Kidney (tissue), 14 donors: ENCODE data around the gene KRT222. TPM values are rescaled to one million over a fixed set of nuclear protein-coding genes. Genes with fewer than 3 reads are reported as not detected.

Source experiments
- DNase-seq, 5 donors: peaks; one replicate each; pipeline ENCODE4 v3.0.0-alpha.2; 2013 to 2020
- FAIRE-seq: peaks from 2 replicates; lab custom pipeline; 2012; peaks lifted over from hg19 to GRCh38; lab: Jason Lieb, UNC
- H3K27ac ChIP-seq, 2 donors: one replicate each; pipeline ENCODE4 v1.7.0; 2013; ENCODE audit warnings: low read depth in 2 of 2, low read length in 2 of 2, inconsistent platforms in 1 of 2
- H3K27me3 ChIP-seq: one replicate; pipeline ENCODE4 v1.7.1; 2013; ENCODE audit warnings: low read length, inconsistent platforms; ENCODE audit not compliant: control insufficient read depth, insufficient read depth
- H3K36me3 ChIP-seq, 3 donors: one replicate each; pipeline versions ENCODE4 v1.7.0 to v1.7.1; 2013; ENCODE audit warnings: low read length in 3 of 3, control low read depth in 1 of 3, inconsistent platforms in 1 of 3; ENCODE audit not compliant: insufficient read depth in 3 of 3, control insufficient read depth in 2 of 3
- H3K4me1 ChIP-seq, 3 donors: one replicate each; pipeline versions ENCODE4 v1.7.0 to v1.7.1; 2013; ENCODE audit warnings: low read length in 3 of 3, inconsistent platforms in 1 of 3, low read depth in 1 of 3; ENCODE audit not compliant: control insufficient read depth in 2 of 3, insufficient read depth in 2 of 3
- H3K4me3 ChIP-seq, 3 donors: one replicate each; pipeline versions ENCODE4 v1.7.0 to v1.8.1; 2013; ENCODE audit warnings: low read length in 3 of 3, control low read depth in 1 of 3, inconsistent platforms in 1 of 3
- H3K9ac ChIP-seq, 3 donors: one replicate each; pipeline versions ENCODE4 v1.7.0 to v1.7.1; 2013; ENCODE audit warnings: low read length in 3 of 3, control low read depth in 1 of 3, inconsistent platforms in 1 of 3
- H3K9me3 ChIP-seq, 3 donors: one replicate each; pipeline versions ENCODE4 v1.7.0 to v1.7.1; 2013; ENCODE audit warnings: low read length in 3 of 3, control low read depth in 1 of 3, inconsistent platforms in 1 of 3; ENCODE audit not compliant: control insufficient read depth in 2 of 3, insufficient read depth in 1 of 3
- CTCF ChIP-seq: IDR thresholded peaks from 3 replicates; pipeline ENCODE4 v1.5.1; 2012; ENCODE audit warnings: mild to moderate bottlenecking, moderate library complexity, borderline replicate concordance; ENCODE audit not compliant: insufficient read depth; ENCODE audit errors: extremely low read depth
- intact Hi-C: fragments of 100-400 bp; cut with DNase I; formaldehyde crosslinking; loops from one replicate; pipeline ENCODE4 v1.11.1; 2022
- polyA plus RNA-seq: library from polyadenylated mRNA; stranded (reverse); fragments of 350-450 nt; fragmentation: Illumina TruSeq; extraction: RNeasy Lipid Tissue Mini Kit (QIAGEN cat#74804); gene quantifications from one replicate; pipeline ENCODE4 v1.2.3, GENCODE V29; 2014; ENCODE audit warnings: low read depth, low replicate concordance; ENCODE audit not compliant: insufficient read depth
- total RNA-seq: library from RNA; stranded (reverse); fragmentation: NEBNext Ultra II Directional; extraction: Animal tissue kit (Norgen Biotek cat#: 25700); gene quantifications from one replicate; pipeline ENCODE4 v1.2.1, GENCODE V29; 2021
- donor health status: control.
- donor health status: control.
- donor health status: control.
- donor health status: control.
- donor health status: control.
- donor health status: DM: yes; HTN: yes; CAD: no.
- donor health status: Normal renal cell carcinoma (clear cell type).

The KRT222 gene
- total and polyA plus RNA-seq, 2 donors from 2014 or later: 1.2 to 6.6 TPM

- FAIRE-seq: no peak
- TF ChIP-seq CTCF: no peak
- intact Hi-C loops: no loop called here
- no peak overlapping the region for H3K4me3 ChIP-seq
- H3K27me3 ChIP-seq: no peaks in the 10 kb centered on the region
- H3K36me3 ChIP-seq: no peaks in the 10 kb centered on the region
- DNase-seq: no peak
- H3K27ac ChIP-seq: no peak overlapping the region
- H3K9ac ChIP-seq: no peak overlapping the region
- H3K9me3 ChIP-seq: no peaks in the 10 kb centered on the region
- no peaks in the 10 kb centered on the region for H3K4me1 ChIP-seq
These were observed 57.3 kb downstream of the KRT222 start for GRCh38 chr17:40607641-40608040.

- Histone ChIP-seq H3K27me3 (no peaks in the 10 kb centered on the region), H3K4me3 (no peak overlapping the region), H3K9ac (no peak overlapping the region), H3K9me3 (no peaks in the 10 kb centered on the region), H3K4me1 (no peaks in the 10 kb centered on the region), H3K36me3 (no peaks in the 10 kb centered on the region), H3K27ac (no peak overlapping the region)
- intact Hi-C loops: no loop called here
- no peak for TF ChIP-seq CTCF
- no peak for DNase-seq
- no peak for FAIRE-seq
These were observed 58.2 kb downstream of the KRT222 start for GRCh38 chr17:40606548-40607353.

- H3K27ac ChIP-seq: no peak overlapping the region
- TF ChIP-seq CTCF: no peak
- FAIRE-seq (no peak), DNase-seq (no peak)
- H3K4me1 ChIP-seq: no peaks in the 10 kb centered on the region
- no peak overlapping the region for H3K4me3 ChIP-seq
- H3K36me3 ChIP-seq: no peaks in the 10 kb centered on the region
- H3K9ac ChIP-seq: no peak overlapping the region
- intact Hi-C loops: no loop called here
- H3K9me3 ChIP-seq: no peaks in the 10 kb centered on the region
- no peaks in the 10 kb centered on the region for H3K27me3 ChIP-seq
These were observed 59.7 kb downstream of the KRT222 start for GRCh38 chr17:40605306-40605705.

Other genes with a start within 250 kb of the KRT222 start
- 2.7 TPM for gene TOP2A, start 247.3 kb downstream of the KRT222 start, total RNA-seq
- 0.82 TPM for gene TOP2A, start 247.3 kb downstream of the KRT222 start, polyA plus RNA-seq
- 743 TPM for gene IGFBP4, start 221.7 kb downstream of the KRT222 start, total RNA-seq
- gene IGFBP4, start 221.7 kb downstream of the KRT222 start, polyA plus RNA-seq: 545 TPM
- 0.31 TPM for gene TNS4, start 163.6 kb downstream of the KRT222 start, total RNA-seq
- 2.2 TPM for gene TNS4, start 163.6 kb downstream of the KRT222 start, polyA plus RNA-seq
- gene CCR7, start 99.7 kb downstream of the KRT222 start, total RNA-seq: 7.1 TPM
- gene CCR7, start 99.7 kb downstream of the KRT222 start, polyA plus RNA-seq: 0.17 TPM
- gene SMARCE1, start 17.4 kb downstream of the KRT222 start, total RNA-seq: 112 TPM
- gene SMARCE1, start 17.4 kb downstream of the KRT222 start, polyA plus RNA-seq: 73.4 TPM
- 0.31 TPM for gene KRT24, start 38.6 kb upstream of the KRT222 start, total RNA-seq
- not detected for gene KRT24, start 38.6 kb upstream of the KRT222 start, polyA plus RNA-seq
- not detected for gene KRT25, start 90.2 kb upstream of the KRT222 start, total RNA-seq
- gene KRT25, start 90.2 kb upstream of the KRT222 start, polyA plus RNA-seq: not detected
- not detected for gene KRT26, start 107.0 kb upstream of the KRT222 start, total RNA-seq
- gene KRT26, start 107.0 kb upstream of the KRT222 start, polyA plus RNA-seq: not detected
- not detected for gene KRT27, start 117.4 kb upstream of the KRT222 start, total RNA-seq
- gene KRT27, start 117.4 kb upstream of the KRT222 start, polyA plus RNA-seq: not detected
- gene KRT28, start 134.8 kb upstream of the KRT222 start, total RNA-seq: not detected
- not detected for gene KRT28, start 134.8 kb upstream of the KRT222 start, polyA plus RNA-seq
- 47.9 TPM for gene KRT10, start 157.4 kb upstream of the KRT222 start, total RNA-seq
- gene KRT10, start 157.4 kb upstream of the KRT222 start, polyA plus RNA-seq: 50.9 TPM
- not detected for gene KRT12, start 202.0 kb upstream of the KRT222 start, total RNA-seq
- gene KRT12, start 202.0 kb upstream of the KRT222 start, polyA plus RNA-seq: not detected
- gene KRT20, start 220.1 kb upstream of the KRT222 start, total RNA-seq: not detected
- not detected for gene KRT20, start 220.1 kb upstream of the KRT222 start, polyA plus RNA-seq